Loucy (cell line): ENCODE results near the gene CECR2.

Source experiments
- H2AFZ ChIP-seq: fragments of 200-600 bp; sonication (generic); 2 replicates; pipeline ENCODE4 v1.6.0; 2016; ENCODE audit warnings: antibody characterized with exemption, mild to moderate bottlenecking, low read length, moderate library complexity
- H3F3A ChIP-seq: fragments of 200-600 bp; 2 replicates; pipeline ENCODE4 v1.6.0; 2016; ENCODE audit warnings: antibody characterized with exemption, low read depth, mild to moderate bottlenecking
- H3K27me3 ChIP-seq: fragments of 200-600 bp; sonication (generic); 2 replicates; pipeline ENCODE4 v1.6.1; 2014; ENCODE audit warnings: low read length, mild to moderate bottlenecking; ENCODE audit not compliant: insufficient read depth, poor library complexity, severe bottlenecking
- H3K36me3 ChIP-seq: fragments of 200-600 bp; sonication (generic); 2 replicates; pipeline ENCODE4 v1.6.1; 2016; ENCODE audit warnings: low read length; ENCODE audit not compliant: insufficient read depth
- H3K4me1 ChIP-seq: fragments of 200-600 bp; sonication (generic); 2 replicates; pipeline ENCODE4 v1.5.1; 2014; ENCODE audit warnings: low read length, mild to moderate bottlenecking; ENCODE audit not compliant: insufficient read depth, poor library complexity, severe bottlenecking
- H3K4me2 ChIP-seq: fragments of 200-600 bp; sonication (generic); 2 replicates; pipeline ENCODE4 v1.6.0; 2014; ENCODE audit warnings: antibody characterized with exemption, low read length, low read depth, mild to moderate bottlenecking; ENCODE audit not compliant: poor library complexity, severe bottlenecking
- H3K4me3 ChIP-seq: fragments of 200-600 bp; sonication (generic); 2 replicates; pipeline ENCODE4 v1.5.1; 2014; ENCODE audit warnings: low read length, mild to moderate bottlenecking, mixed read lengths; ENCODE audit not compliant: poor library complexity, severe bottlenecking
- H3K79me2 ChIP-seq: fragments of 200-600 bp; sonication (generic); 2 replicates; pipeline ENCODE4 v1.6.1; 2014; ENCODE audit warnings: low read length; ENCODE audit not compliant: insufficient read depth
- H3K9ac ChIP-seq: fragments of 200-600 bp; sonication (generic); 2 replicates; pipeline ENCODE4 v1.6.0; 2014; ENCODE audit warnings: mild to moderate bottlenecking, low read depth, low read length, moderate library complexity; ENCODE audit not compliant: poor library complexity, severe bottlenecking
- H3K9me2 ChIP-seq: fragments of 200-600 bp; sonication (generic); replicated peaks from 2 replicates; pipeline ENCODE4 v1.6.1; 2016; ENCODE audit warnings: low read depth, low read length, mixed read lengths
- H3K9me3 ChIP-seq: fragments of 200-600 bp; sonication (generic); 2 replicates; pipeline ENCODE4 v1.6.1; 2014; ENCODE audit warnings: mild to moderate bottlenecking, antibody characterized with exemption, low read length, low read depth; ENCODE audit not compliant: insufficient read depth
- H4K20me1 ChIP-seq: fragments of 200-600 bp; sonication (generic); 2 replicates; pipeline ENCODE4 v1.6.0; 2014; ENCODE audit warnings: antibody characterized with exemption, low read length, mild to moderate bottlenecking; ENCODE audit not compliant: insufficient read depth, poor library complexity, severe bottlenecking
- CTCF ChIP-seq: fragments of 200-600 bp; sonication (generic); conservative IDR thresholded peaks from 2 replicates; pipeline ENCODE4 v1.5.1; 2014; ENCODE audit warnings: mild to moderate bottlenecking, antibody characterized with exemption, low read length
- EZH2phosphoT487 ChIP-seq: fragments of 200-600 bp; IDR thresholded peaks from 2 replicates; pipeline ENCODE4 v1.6.1; 2018; ENCODE audit warnings: antibody characterized with exemption, mild to moderate bottlenecking, moderate library complexity, borderline replicate concordance

CECR2 gene

GRCh38 chr22:17477391-17477833 is 108.2 kb downstream of the CECR2 start:
- no peak overlapping the region for H3K4me3 ChIP-seq

GRCh38 chr22:17479135-17479534 is 109.9 kb downstream of the CECR2 start:
- TF ChIP-seq CTCF (no peak), EZH2phosphoT487 (no peak)
- Histone ChIP-seq H3K27me3 (no peaks in the 10 kb centered on the region), H3K9me2 (no peaks in the 10 kb centered on the region), H3K36me3 (no peaks in the 10 kb centered on the region), H3F3A (no peaks in the 10 kb centered on the region), H3K4me1 (no peaks in the 10 kb centered on the region), H3K4me3 (no peak overlapping the region), H3K9me3 (no peaks in the 10 kb centered on the region), H3K9ac (no peak overlapping the region), H2AFZ (no peak overlapping the region), H4K20me1 (no peaks in the 10 kb centered on the region), H3K79me2 (no peaks in the 10 kb centered on the region), H3K4me2 (no peak overlapping the region)

More at GRCh38 chr22:17477391-17477833, 108.2 kb downstream of the CECR2 start:
- TF ChIP-seq CTCF, result no peak
- no peak for TF ChIP-seq EZH2phosphoT487
- no peaks in the 10 kb centered on the region for H3K27me3 ChIP-seq
- H3K79me2 ChIP-seq, result no peaks in the 10 kb centered on the region
- H2AFZ ChIP-seq, result no peak overlapping the region
- H3K36me3 ChIP-seq, result no peaks in the 10 kb centered on the region
- no peaks in the 10 kb centered on the region for H3F3A ChIP-seq
- H3K9me2 ChIP-seq, result no peaks in the 10 kb centered on the region
- no peaks in the 10 kb centered on the region for H3K4me1 ChIP-seq
- H3K4me2 ChIP-seq, result no peak overlapping the region
- H3K9ac ChIP-seq, result no peak overlapping the region
- H3K9me3 ChIP-seq, result no peaks in the 10 kb centered on the region
- H4K20me1 ChIP-seq, result no peaks in the 10 kb centered on the region

GRCh38 chr22:17481424-17481823 is 112.2 kb downstream of the CECR2 start:
- H3K79me2 ChIP-seq, result no peaks in the 10 kb centered on the region
- H3F3A ChIP-seq, result no peaks in the 10 kb centered on the region
- H3K4me2 ChIP-seq, result no peak overlapping the region

More at GRCh38 chr22:17481424-17481823, 112.2 kb downstream of the CECR2 start:
- H3K36me3 ChIP-seq, result no peaks in the 10 kb centered on the region
- TF ChIP-seq CTCF (no peak), EZH2phosphoT487 (no peak)
- no peaks in the 10 kb centered on the region for H3K27me3 ChIP-seq
- no peaks in the 10 kb centered on the region for H4K20me1 ChIP-seq
- no peaks in the 10 kb centered on the region for H3K9me2 ChIP-seq
- no peaks in the 10 kb centered on the region for H3K9me3 ChIP-seq
- H3K9ac ChIP-seq, result no peak overlapping the region
- no peak overlapping the region for H2AFZ ChIP-seq
- no peaks in the 10 kb centered on the region for H3K4me1 ChIP-seq
- H3K4me3 ChIP-seq, result no peak overlapping the region
